Activated naive CD8-positive, alpha-beta T cell treated with anti-CD3 and anti-CD28 coated beads, Interleukin-2, amount 10 ng/mL, durations not matched to agents 7 days and 5 days (primary cell): ENCODE results near the gene CDC34. TPM values are rescaled to one million over a fixed set of nuclear protein-coding genes. Genes with fewer than 3 reads are reported as not detected.
A peak's percentile ranks its signal among the peaks of the same experiment; 100 is the strongest.

ENCODE experiments used
- ATAC-seq: fragments of 150-1000 bp; cut with Tn5 transposase; one replicate; pipeline ENCODE4 v1.10.0; 2021; ENCODE audit warnings: low read depth, moderate library complexity
- POLR2A ChIA-PET: fragments of 350-600 bp; sonication (Branson Sonifier 250); formaldehyde crosslinking; loops from one replicate; lab custom pipeline; 2021; ENCODE audit warnings: antibody characterized with exemption; lab: Charles Lee
- DNase-seq: peaks from one replicate; pipeline ENCODE4 v3.0.0; 2021
- H3K27ac Mint-ChIP-seq: one replicate; pipeline ENCODE4 v1.8.0; 2022; ENCODE audit warnings: mild to moderate bottlenecking, mixed read lengths
- H3K27me3 Mint-ChIP-seq: one replicate; pipeline ENCODE4 v1.8.0; 2022; ENCODE audit warnings: mild to moderate bottlenecking, moderate library complexity, mixed read lengths
- H3K36me3 Mint-ChIP-seq: one replicate; pipeline ENCODE4 v1.8.0; 2021; ENCODE audit warnings: mild to moderate bottlenecking, mixed read lengths
- H3K4me1 Mint-ChIP-seq: one replicate; pipeline ENCODE4 v1.8.0; 2021; ENCODE audit warnings: mixed read lengths
- H3K4me3 Mint-ChIP-seq: one replicate; pipeline ENCODE4 v1.8.0; 2022; ENCODE audit warnings: mild to moderate bottlenecking, moderate library complexity, mixed read lengths
- H3K9me3 Mint-ChIP-seq: one replicate; pipeline ENCODE4 v1.8.0; 2021; ENCODE audit warnings: mixed read lengths
- total RNA-seq, 2 experiments: library from RNA; stranded (reverse); gene quantifications; one replicate each; pipeline ENCODE4 v1.2.3, GENCODE V29; 2021

The CDC34 gene
- total RNA-seq, 2 experiments from 2014 or later, result 49.2 to 51.5 TPM

GRCh38 chr19:535017-535835 lies 3.7 kb downstream of the CDC34 start:
- Mint-ChIP-seq H3K4me1 (peaks cover 4% of the 10 kb centered on the region), H3K4me3 (peak overlapping the region; percentile 54), H3K27me3 (no peaks in the 10 kb centered on the region), H3K9me3 (no peaks in the 10 kb centered on the region), H3K27ac (peak overlapping the region; percentile 28), H3K36me3 (peaks cover 2% of the 10 kb centered on the region)
- POLR2A ChIA-PET, result no interaction called here
- ATAC-seq (no peak), DNase-seq (no peak)

- Mint-ChIP-seq H3K27me3 (no peaks in the 10 kb centered on the region), H3K4me3 (no peak overlapping the region), H3K36me3 (peaks cover 2% of the 10 kb centered on the region), H3K27ac (no peak overlapping the region), H3K9me3 (no peaks in the 10 kb centered on the region), H3K4me1 (peaks cover 4% of the 10 kb centered on the region)
- DNase-seq, result no peak
- no peak for ATAC-seq
- POLR2A ChIA-PET, result no interaction called here
Measured at GRCh38 chr19:536031-536880, 4.7 kb downstream of the CDC34 start.

GRCh38 chr19:536881-537404 lies 5.4 kb downstream of the CDC34 start:
- Mint-ChIP-seq H3K27ac (no peak overlapping the region), H3K4me1 (peaks cover 4% of the 10 kb centered on the region), H3K9me3 (no peaks in the 10 kb centered on the region), H3K4me3 (no peak overlapping the region), H3K27me3 (no peaks in the 10 kb centered on the region), H3K36me3 (peaks cover 2% of the 10 kb centered on the region)
- POLR2A ChIA-PET, result no interaction called here
- no peak for ATAC-seq
- DNase-seq, result no peak

DNA sequence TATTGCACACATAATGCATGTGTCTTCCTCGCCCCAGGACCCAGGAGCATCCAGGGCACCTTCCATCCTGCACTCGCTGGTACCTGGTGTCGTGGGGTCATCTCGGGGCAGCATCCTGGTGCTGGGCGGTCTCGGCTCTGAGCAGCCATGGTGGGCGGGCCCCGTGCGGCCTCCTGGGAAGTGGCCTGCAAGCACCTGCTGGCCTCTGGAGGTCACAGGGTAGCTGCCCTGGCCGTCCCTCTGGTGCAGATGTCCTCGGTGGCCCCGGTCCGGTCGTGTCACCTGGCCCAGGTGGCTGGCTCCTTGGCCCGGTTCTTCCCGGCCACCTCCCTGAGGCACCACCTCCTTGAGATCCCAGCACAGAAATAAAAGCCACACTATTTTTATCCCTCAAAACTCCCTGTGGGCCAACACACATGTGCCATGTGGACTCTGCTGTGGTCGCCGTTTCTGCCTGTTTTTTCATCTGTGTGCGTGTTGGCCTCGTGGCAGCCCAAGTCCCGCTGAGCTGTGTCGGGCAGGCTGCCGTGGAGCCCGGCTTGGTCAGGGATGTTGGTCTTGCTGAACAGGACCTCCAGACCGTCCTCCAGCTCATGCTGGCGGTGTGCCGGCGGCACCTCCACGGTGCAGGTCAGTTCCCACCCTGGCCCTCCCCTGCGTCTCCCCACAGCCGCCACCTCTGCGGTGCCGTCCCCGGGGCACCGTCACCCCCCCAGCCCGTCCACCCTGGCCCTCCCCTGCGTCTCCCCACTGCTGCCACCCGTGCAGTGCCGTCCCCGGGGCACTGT lies 7.3 kb downstream of the CDC34 start:
- POLR2A ChIA-PET, result no interaction called here
- Mint-ChIP-seq H3K9me3 (no peaks in the 10 kb centered on the region), H3K4me3 (no peak overlapping the region), H3K27me3 (no peaks in the 10 kb centered on the region), H3K27ac (no peak overlapping the region), H3K36me3 (peaks cover 4% of the 10 kb centered on the region), H3K4me1 (peaks cover 9% of the 10 kb centered on the region)
- DNase-seq (no peak), ATAC-seq (no peak)

DNA sequence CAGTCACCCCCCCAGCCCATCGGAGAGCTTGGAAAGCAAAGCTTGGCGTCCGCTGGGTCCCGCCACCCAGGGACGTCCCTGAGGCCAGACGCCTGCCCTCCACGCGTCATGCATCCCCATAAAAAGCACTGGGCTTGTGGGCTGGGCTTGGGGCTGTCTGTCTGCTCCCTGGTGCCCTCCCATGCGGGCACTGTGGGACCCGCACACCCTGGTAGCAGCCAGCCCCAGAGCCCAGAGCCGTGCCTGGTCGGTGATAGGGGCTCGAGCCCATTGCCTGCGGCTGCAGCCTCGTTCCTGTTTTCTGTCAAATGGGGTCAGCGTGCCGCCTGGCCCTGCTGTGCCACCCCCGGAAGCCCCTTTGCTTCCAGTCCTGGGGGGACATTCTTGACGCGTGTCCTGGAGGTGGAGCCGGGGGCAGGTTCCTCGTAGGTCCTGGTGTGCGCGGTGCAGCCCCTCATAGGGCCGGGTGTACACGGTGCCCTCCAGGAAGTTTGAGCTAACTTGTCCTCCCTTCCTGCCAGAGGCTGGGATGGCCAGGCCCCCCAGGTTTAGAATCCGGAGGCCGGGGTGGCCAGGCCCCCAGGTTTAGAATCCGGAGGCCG lies 8.0 kb downstream of the CDC34 start:
- H3K36me3 Mint-ChIP-seq, result peaks cover 4% of the 10 kb centered on the region
- H3K27me3 Mint-ChIP-seq, result no peaks in the 10 kb centered on the region
- no peaks in the 10 kb centered on the region for H3K9me3 Mint-ChIP-seq
- no peak overlapping the region for H3K27ac Mint-ChIP-seq
- no peak overlapping the region for H3K4me3 Mint-ChIP-seq
- H3K4me1 Mint-ChIP-seq, result peaks cover 15% of the 10 kb centered on the region
- DNase-seq, result no peak
- POLR2A ChIA-PET, result no interaction called here
- ATAC-seq, result no peak

- DNase-seq (no peak), ATAC-seq (no peak)
- Mint-ChIP-seq H3K27me3 (no peaks in the 10 kb centered on the region), H3K4me3 (no peak overlapping the region), H3K27ac (no peak overlapping the region), H3K36me3 (peaks cover 4% of the 10 kb centered on the region), H3K4me1 (peaks cover 20% of the 10 kb centered on the region), H3K9me3 (no peaks in the 10 kb centered on the region)
- POLR2A ChIA-PET, result interaction anchor here (1.9 kb wide), 1 partner anchor 9 kb away, joined by 10 read pairs; no protein-coding TSS in a partner anchor
Measured at GRCh38 chr19:540867-541637, 9.5 kb downstream of the CDC34 start.

DNA sequence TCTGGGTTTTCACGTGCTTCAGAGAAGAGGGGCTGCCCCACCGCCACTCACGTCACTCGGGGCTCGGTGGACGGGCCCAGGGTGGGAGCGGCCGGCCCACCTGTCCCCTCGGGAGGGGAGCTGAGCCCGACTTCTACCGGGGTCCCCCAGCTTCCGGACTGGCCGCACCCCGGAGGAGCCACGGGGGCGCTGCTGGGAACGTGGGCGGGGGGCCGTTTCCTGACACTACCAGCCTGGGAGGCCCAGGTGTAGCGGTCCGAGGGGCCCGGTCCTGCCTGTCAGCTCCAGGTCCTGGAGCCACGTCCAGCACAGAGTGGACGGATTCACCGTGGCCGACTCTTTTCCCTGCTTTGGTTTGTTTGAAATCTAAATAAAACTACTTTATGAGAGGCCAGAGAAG lies 10.1 kb downstream of the CDC34 start:
- H3K36me3 Mint-ChIP-seq, result peaks cover 4% of the 10 kb centered on the region
- DNase-seq (no peak), ATAC-seq (no peak)
- H3K9me3 Mint-ChIP-seq, result no peaks in the 10 kb centered on the region
- peaks cover 20% of the 10 kb centered on the region for H3K4me1 Mint-ChIP-seq
- no peak overlapping the region for H3K4me3 Mint-ChIP-seq
- H3K27ac Mint-ChIP-seq, result no peak overlapping the region
- H3K27me3 Mint-ChIP-seq, result no peaks in the 10 kb centered on the region
- POLR2A ChIA-PET, result interaction anchor here (1.1 to 1.9 kb wide), 3 partner anchors 9 to 30 kb away, joined by 3 to 10 read pairs (median 4); no protein-coding TSS in a partner anchor

DNA sequence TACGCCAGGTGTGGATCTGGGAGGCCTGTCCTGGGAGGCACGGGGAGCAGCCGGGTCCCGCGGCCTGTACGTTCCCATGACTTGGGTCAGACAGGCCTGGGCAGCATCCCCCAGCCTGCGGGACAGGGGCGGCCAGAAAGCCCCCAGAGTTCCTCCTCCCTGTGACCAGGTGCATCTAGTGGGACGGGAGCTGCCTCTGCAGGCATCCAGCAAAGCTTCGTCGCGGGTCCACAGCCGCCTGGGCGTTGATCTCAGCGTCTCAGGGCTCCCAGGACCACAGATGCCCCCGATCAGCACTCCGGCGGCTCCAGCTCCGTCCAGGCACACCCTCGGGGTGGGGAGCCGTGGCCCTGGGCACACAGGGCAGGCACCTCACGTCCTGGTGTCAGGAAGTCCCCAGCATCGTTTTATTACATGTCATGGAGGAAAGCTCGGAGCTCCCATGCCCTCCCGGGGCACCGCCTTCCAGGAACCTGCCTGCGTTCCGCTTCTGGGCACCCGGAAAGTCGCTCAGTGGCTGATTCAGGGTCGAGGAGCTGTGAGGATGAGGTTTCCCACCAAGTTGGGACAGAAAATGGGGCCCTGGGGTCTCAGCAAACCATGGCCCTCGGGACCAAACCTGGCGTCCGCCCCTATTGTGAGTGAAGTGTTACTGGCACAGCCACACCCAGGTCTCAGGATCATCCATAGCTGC lies 10.8 kb downstream of the CDC34 start:
- POLR2A ChIA-PET, result interaction anchor here (1.0 to 1.9 kb wide), 4 partner anchors 10 to 69 kb away, joined by 3 to 10 read pairs (median 4); no protein-coding TSS in a partner anchor
- peaks cover 20% of the 10 kb centered on the region for H3K4me1 Mint-ChIP-seq

DNA sequence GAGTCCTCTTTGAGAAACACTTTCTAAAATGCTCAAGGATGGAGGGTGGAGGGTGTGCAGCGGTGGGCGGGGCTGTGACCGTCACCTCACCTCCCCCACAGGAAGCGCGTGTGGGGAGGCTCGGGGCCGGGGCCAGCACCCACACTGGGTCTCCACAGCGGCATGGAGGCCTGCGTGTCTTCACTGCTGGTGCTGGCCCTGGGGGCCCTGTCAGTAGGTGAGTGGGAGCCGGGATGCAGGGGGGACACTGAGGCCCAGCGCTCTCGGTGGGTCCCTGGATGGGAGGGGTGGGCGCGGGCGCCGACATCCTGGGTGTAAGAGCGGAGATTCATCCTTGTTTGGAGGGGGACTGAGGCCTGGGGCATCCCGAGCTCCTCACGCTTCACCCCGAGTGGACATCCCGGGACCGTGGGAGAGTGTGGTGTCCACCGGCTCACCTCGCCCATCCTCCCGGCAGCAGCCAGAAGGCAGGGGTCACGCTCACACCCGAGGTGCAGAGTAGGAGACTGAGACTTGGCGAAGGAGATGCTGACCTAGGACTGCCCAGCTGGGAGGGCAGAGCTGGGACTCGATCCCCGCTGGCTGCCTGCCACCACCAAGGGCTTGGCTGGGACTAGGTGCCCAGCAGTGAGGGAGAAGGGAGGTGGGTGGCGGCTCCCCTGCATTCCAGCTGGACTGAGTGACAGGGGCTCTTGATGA lies 12.5 kb downstream of the CDC34 start, which contains the start of gene GZMM:
Gene GZMM, plus strand, starts transcription at position 144 of the 699 bp plus-strand sequence. Its CDS starts 19 bp downstream, at position 163.
- no peaks in the 10 kb centered on the region for H3K27me3 Mint-ChIP-seq
- DNase-seq, result peak; percentile 84
- ATAC-seq, result peak; percentile 88
- peaks cover 3% of the 10 kb centered on the region for H3K36me3 Mint-ChIP-seq
- no peaks in the 10 kb centered on the region for H3K9me3 Mint-ChIP-seq
- POLR2A ChIA-PET, result interaction anchor here (1.0 to 2.6 kb wide), 3 partner anchors 10 to 29 kb away, joined by 4 to 19 read pairs (median 6); partner anchors contain the start of genes BSG and CDC34
- H3K4me1 Mint-ChIP-seq, result peaks cover 23% of the 10 kb centered on the region
- peak within 1 kb of the TSS; percentile 92 for H3K4me3 Mint-ChIP-seq
- peak within 1 kb of the TSS; percentile 96 for H3K27ac Mint-ChIP-seq

More for the DNA sequence above, 10.8 kb downstream of the CDC34 start:
- Mint-ChIP-seq H3K27me3 (no peaks in the 10 kb centered on the region), H3K36me3 (peaks cover 4% of the 10 kb centered on the region), H3K4me3 (no peak overlapping the region), H3K9me3 (no peaks in the 10 kb centered on the region), H3K27ac (no peak overlapping the region)
- DNase-seq, result no peak
- no peak for ATAC-seq

- Mint-ChIP-seq H3K9me3 (no peaks in the 10 kb centered on the region), H3K27ac (no peak overlapping the region), H3K4me3 (no peak overlapping the region), H3K36me3 (peaks cover 3% of the 10 kb centered on the region), H3K4me1 (peaks cover 23% of the 10 kb centered on the region), H3K27me3 (no peaks in the 10 kb centered on the region)
- DNase-seq (no peak), ATAC-seq (no peak)
- POLR2A ChIA-PET, result interaction anchor here (1.2 kb wide), 1 partner anchor 36 kb away, joined by 6 read pairs; no protein-coding TSS in a partner anchor
Measured at GRCh38 chr19:547117-547516, 15.6 kb downstream of the CDC34 start.
